Glomerular visceral epithelial cell (primary cell): ENCODE data around the gene KCNV2.

Experiments used
- DNase-seq: peaks from one replicate; pipeline ENCODE4 v3.0.0-alpha.2; 2016; ENCODE audit errors: extremely low spot score

KCNV2 gene

DNA sequence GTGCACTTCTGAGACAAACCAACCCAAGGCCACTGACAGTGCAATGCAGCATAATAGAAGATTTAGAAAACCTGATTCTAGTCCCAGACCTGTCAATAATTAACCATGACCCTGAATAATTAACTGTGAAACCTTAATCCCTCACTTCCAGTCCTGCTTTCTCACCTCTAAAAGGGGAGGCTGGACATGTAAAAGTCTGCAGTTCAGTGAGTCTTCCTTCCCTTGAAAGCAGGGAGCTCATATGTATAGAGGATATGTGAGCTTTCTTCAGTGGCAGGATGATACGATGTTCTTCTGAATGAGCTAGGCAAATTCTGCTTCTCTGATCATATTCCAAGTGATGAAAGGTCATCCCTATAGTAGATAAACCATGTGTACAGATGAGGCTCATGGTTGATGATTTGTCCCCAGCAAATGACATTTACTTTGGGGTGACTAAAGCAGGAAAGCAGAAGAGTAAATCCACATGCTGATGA lies 2.9 kb downstream of the KCNV2 start:
- DNase-seq = peak; percentile 62

GRCh38 chr9:2722715-2723114 lies 5.4 kb downstream of the KCNV2 start:
- peak; percentile 92 for DNase-seq

DNA sequence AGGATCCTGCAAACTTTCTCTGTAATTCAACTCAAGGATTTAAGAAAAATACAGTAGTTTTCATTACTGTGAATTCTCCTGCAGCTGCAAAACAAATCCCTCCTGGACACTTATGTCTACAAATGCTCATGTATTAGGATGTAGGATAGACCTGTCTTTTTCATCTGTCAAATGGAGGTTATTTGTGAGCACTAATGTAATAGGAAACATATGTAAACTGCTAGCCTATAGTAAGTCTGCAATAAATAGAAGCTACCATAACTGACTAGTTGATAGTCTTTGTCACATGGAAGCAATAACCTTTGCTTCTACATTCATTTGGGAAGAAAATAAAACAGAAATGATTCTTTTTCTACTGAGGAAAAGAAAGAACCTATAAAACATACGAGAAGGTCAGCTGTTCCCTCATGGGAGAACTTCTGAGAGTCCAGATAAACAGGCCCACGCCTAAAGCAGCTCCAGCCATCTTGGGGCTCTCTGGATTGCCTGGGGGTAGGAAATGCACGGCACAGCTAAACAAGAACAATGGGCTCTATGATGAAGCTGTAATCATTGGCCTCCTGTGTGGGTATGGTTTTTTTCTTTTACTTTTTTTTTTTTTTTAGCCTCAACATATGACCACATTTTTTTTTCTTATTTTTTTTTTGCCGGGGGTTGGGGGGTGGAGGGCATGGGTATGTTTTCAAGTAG lies 6.2 kb downstream of the KCNV2 start:
- no peak for DNase-seq

GRCh38 chr9:2725126-2725525 lies 7.8 kb downstream of the KCNV2 start:
- DNase-seq = peak; percentile 59

GRCh38 chr9:2725898-2726649 lies 8.8 kb downstream of the KCNV2 start:
- no peak for DNase-seq

DNA sequence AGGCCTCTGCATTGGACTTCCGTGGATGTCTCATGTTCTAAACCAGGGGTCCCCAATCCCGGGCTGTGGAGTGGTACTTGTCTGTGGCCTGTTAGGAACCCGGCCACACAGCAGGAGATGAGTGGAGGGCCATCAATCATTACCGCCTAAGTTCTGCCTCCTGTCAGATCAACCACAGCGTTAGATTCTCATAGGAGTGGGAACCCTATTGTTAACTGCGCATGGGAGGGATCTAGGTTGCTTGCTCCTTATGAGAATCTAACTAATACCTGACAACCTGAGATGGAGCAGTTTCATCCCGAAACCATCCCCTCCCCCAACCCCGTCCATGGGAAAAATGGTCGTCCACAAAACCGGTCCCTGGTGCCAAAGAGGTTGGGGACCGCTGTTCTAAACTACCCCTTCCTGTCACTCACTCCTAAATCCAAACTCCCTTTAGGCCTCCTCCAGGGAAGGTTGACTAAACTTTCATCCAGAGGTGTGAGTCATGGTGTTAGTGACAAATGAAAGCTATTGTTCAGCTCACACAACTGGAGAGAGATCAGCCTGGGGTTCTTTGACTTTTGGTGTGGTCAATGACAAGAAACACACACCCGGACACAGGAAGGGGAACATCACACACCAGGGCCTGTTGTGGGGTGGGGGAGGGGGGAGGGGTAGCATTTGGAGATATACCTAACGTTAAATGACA lies 9.5 kb downstream of the KCNV2 start:
- DNase-seq = peak; percentile 36

GRCh38 chr9:2727374-2727773 lies 10.1 kb downstream of the KCNV2 start:
- DNase-seq = no peak

- no peak for DNase-seq
Observed at GRCh38 chr9:2727966-2728613, 10.8 kb downstream of the KCNV2 start.

- no peak for DNase-seq
Observed at GRCh38 chr9:2729003-2729402, 11.7 kb downstream of the KCNV2 start.

DNA sequence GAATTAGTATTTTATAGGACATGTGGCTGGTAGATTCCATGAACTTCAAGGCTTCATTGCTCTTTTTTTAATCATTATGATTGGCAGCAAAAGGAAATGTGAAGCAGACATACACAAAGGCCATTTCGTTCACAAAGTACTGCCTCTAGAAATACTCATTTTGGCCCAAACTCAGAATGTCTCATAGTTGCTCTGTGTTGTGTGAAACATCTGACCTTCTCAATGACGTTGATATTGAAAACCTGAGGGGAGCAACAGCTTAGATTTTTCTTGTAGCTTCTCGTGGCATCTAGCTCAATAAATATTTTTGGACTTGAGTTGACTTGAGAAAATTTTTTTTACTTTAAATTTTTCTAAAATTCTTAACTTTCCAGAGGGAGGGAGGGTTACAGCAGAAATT lies 12.4 kb downstream of the KCNV2 start:
- DNase-seq = no peak

DNA sequence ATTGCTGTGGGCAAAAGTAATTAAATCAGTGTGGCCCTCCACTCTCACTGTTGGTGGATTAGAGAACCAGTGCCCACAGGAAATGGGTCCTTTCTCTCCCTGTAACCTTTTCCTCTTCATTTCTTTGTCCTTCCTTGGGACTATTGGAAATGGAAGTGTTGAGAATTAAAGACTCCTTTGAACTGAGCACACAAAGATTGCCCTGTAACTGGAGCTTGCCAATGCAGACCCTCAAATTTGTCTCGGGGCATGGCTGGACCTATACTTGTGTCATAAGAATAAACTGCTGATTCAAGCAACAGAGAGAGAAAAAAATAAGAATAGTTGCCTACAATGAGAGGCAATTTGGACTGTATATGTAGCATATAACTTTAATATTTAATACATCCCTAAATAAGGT lies 13.7 kb downstream of the KCNV2 start:
- DNase-seq = no peak

DNA sequence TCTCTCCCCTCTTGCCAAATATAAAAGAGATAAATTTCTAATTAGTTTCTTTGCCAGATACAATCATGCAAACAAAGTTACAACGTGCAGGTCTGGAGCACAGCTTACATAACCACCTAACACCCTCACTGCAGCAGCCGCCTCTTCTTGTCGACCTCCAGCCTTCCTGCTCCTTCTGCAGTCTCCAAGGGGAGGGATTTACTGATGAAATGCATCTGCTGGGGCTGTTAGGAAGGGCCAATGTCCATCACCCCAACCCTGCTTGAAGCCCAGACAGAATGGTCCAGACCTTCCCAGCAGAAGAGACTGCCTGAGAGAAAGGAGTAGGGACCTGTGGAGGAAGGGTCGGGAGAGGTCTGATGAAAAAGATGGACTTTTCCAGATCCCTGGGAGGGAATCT lies 15.2 kb downstream of the KCNV2 start:
- no peak for DNase-seq

DNA sequence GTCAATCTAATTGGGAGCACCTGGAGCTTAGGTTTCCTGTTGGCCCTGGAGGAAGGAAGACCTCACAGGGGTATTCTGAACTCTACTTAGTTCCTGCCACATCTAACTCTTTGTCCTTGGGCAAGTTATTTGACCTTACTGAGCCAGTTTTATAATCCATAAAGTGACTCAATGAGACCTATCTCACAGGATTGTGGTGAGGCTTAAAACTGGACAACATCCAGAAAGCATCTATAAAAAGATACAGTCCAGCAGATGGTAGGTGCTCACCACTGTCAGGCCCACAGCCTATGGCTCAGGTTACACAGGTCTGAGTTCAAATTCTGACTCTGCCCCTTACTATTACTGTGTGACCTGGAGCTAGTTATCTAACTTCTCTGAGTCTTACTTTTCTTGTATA lies 23.3 kb downstream of the KCNV2 start:
- DNase-seq = no peak

- no peak for DNase-seq
Observed at GRCh38 chr9:2741441-2742158, 24.3 kb downstream of the KCNV2 start.

DNA sequence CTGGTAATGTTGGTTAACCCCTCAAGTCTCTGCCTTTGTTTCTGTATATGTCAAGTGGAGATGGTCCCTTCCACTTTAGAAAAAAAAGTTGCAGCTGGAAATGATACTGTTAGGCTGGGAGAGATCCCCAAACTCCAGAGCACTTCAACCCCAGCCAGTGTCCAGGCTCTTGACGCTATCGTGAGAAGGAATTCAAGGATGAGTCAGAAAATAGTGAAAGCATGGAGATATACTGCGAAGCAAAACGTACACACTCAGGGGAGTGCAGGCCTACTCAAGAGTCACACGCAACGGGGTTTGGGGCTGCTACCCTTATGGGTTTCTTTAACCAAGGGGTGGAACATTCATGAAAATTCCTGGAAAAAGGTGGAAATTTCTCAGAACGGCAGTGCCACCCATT lies 24.9 kb downstream of the KCNV2 start:
- no peak for DNase-seq

- DNase-seq = no peak
Observed at GRCh38 chr9:2743937-2744529, 26.7 kb downstream of the KCNV2 start.

- no peak for DNase-seq
Observed at GRCh38 chr9:2745560-2746380, 28.5 kb downstream of the KCNV2 start.

DNA sequence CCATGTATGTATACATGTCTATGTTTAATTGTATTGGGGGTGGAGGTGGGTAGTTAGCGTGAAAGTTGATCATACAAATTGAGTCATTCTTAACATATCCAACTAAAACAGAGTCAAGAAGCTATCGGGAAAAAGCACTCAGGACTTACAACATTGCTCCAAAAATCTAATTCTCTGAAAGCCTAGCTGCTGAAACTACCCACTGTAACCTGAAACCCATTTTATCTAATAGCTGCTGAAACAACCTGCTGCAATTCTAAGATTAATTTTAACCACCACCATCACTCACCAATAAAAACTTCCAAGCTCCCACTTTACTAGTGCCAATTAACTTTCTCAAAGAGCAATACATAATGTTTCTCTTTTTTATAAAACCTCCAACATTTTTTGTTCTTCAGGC lies 32.2 kb downstream of the KCNV2 start:
- DNase-seq = no peak

DNA sequence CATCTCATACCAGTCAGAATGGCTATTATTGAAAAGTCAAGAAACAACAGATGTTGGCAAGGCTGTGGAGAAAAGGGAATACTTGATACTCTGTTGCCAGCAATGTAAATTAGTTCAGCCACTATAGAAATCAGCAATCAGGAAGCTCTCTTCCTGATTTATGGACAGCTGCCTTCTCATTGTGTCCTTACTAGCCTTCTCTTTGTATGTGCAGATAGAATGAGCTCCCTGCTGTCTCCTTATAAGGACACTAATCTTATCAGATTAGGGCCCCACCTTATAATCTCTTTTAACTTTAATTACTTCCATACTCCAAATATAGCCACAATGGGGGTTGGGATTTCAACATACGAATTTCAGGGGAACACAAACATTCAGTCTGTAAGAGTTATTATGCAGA lies 38.0 kb downstream of the KCNV2 start:
- no peak for DNase-seq

DNA sequence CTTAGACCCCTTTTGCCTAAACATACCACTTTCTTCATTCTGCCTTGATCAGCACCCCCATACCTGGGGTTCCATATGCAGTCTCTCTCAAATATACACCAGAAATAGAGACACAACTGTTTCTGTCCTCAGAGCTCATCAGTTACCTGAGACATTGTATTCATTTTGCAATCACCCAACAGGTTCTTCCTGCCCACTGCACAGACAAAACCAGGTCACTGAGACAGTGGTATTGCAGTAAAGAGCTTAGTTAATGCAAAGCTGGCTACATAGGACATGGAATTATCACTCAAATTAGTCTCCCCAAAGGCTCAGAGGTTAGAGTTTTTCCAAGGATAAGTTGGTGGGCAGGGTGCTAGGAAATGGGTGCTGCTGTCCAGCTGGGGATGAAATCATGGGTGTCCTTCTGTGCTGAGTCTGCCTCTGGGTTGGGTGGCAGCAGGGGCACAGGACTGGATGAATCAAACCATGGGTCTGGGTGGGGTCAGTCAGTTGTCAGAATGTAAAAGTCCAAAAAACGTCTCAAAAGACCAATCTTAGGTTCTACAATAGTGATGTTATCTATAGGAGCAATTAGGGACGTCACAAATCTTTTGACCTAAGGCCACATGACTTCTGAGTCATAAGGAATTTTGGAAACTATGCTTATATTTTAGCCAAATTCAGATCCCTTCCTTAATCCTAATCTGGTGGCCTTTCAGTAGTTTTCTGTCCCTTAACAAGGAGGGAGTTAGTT lies 41.0 kb downstream of the KCNV2 start:
- DNase-seq = no peak
